Measurements from ENCODE around the gene PCSK6. TPM values are rescaled to one million over a fixed set of nuclear protein-coding genes. Genes with fewer than 3 reads are reported as not detected.

The PCSK6 gene
- total RNA-seq, 4 donors from 2014 or later = 4.0 to 28.6 (median 17.5) TPM

DNA sequence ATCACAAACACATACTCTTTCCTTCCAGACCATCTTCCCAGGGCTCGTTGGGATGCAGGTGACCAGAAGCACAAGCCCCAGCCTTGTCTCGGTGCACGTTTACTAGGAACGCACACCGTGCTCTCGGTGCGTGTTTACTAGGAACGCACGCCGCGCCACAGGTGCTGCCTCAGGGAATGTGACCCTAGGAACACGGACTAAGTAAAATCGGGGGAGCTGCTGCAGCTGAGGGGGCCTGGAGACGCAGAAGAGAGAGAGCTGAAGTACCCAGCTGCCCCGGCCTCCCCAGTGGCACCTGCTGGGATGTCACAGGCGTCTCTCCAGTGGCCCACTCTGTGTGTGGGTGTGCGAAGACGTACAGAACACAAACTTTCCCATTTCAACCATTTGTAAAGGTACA lies 103.5 kb downstream of the PCSK6 start:
- no peaks in the 10 kb centered on the region for H3K9me3 ChIP-seq
- no peak overlapping the region for H3K27ac ChIP-seq
- 91 to 92% methylated on average over 18 of the region's 18 CpGs for WGBS, 2 donors
- intact Hi-C loops (cut with DNase I) = no loop called here
- DNase-seq = no peak
- H3K36me3 ChIP-seq = no peaks in the 10 kb centered on the region
- no peak overlapping the region for H3K4me3 ChIP-seq (replicated peaks in 1 of 3)
- H3K4me1 ChIP-seq = no peaks in the 10 kb centered on the region
- H3K27me3 ChIP-seq = no peaks in the 10 kb centered on the region
- TF ChIP-seq, protein P1, sequence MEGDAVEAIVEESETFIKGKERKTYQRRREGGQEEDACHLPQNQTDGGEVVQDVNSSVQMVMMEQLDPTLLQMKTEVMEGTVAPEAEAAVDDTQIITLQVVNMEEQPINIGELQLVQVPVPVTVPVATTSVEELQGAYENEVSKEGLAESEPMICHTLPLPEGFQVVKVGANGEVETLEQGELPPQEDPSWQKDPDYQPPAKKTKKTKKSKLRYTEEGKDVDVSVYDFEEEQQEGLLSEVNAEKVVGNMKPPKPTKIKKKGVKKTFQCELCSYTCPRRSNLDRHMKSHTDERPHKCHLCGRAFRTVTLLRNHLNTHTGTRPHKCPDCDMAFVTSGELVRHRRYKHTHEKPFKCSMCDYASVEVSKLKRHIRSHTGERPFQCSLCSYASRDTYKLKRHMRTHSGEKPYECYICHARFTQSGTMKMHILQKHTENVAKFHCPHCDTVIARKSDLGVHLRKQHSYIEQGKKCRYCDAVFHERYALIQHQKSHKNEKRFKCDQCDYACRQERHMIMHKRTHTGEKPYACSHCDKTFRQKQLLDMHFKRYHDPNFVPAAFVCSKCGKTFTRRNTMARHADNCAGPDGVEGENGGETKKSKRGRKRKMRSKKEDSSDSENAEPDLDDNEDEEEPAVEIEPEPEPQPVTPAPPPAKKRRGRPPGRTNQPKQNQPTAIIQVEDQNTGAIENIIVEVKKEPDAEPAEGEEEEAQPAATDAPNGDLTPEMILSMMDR (IDR thresholded peaks at IDR 0.05) = no peak
- no peak for TF ChIP-seq POLR2A (IDR thresholded peaks at IDR 0.05)

DNA sequence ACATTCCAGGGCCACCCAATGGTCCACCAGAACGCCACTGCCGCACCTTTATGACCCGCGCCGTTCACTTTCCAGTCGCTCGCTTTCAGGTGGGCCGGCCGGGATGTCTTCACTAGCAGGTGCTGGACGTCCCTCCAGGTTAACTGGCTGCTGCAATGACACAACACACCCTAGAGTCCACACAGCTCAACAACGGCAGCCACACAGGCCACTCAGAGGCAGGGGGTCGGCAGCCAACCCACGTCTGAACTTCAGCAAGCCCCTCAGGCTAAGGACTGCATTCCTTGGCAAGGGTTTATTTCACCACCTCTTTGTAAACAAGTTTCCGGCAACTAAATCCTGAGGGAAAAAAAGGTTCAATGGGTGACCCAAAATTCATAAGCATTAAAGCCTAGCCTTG lies 105.2 kb downstream of the PCSK6 start:
- intact Hi-C loops (cut with DNase I) = no loop called here

DNA sequence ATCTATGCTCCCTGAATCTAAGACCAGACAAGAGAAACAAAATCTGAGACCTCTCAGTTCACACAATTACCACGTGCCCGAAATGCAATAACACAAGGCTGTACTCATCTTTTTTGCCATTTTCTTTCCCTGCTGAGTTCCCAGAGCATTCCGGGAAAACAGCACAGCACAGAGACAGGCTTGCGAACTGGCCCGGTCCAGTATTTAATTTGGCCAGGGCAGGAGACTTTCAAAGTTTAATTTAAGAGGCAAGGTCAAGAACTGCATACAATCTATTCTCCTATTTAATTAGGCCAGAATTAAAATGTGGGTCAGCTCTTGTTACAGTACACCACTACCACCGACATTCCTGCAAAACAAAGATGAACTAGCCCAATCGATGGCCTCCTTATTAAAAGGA lies 107.0 kb downstream of the PCSK6 start:
- TF ChIP-seq, protein P1 (IDR thresholded peaks at IDR 0.05) = no peak
- TF ChIP-seq POLR2A (IDR thresholded peaks at IDR 0.05) = no peak
- intact Hi-C loops (cut with DNase I) = no loop called here
- H3K9me3 ChIP-seq = no peaks in the 10 kb centered on the region

More for the DNA sequence above, 105.2 kb downstream of the PCSK6 start:
- TF ChIP-seq POLR2A (IDR thresholded peaks at IDR 0.05) = no peak
- TF ChIP-seq, protein P1 (IDR thresholded peaks at IDR 0.05) = no peak
- Histone ChIP-seq H3K27ac (no peak overlapping the region), H3K27me3 (no peaks in the 10 kb centered on the region), H3K4me1 (no peaks in the 10 kb centered on the region), H3K36me3 (no peaks in the 10 kb centered on the region), H3K4me3 (replicated peaks in 1 of 3) (no peak overlapping the region), H3K9me3 (no peaks in the 10 kb centered on the region)
- 77% methylated on average over 14 of the region's 14 CpGs for WGBS, 2 donors
- no peak for DNase-seq

DNA sequence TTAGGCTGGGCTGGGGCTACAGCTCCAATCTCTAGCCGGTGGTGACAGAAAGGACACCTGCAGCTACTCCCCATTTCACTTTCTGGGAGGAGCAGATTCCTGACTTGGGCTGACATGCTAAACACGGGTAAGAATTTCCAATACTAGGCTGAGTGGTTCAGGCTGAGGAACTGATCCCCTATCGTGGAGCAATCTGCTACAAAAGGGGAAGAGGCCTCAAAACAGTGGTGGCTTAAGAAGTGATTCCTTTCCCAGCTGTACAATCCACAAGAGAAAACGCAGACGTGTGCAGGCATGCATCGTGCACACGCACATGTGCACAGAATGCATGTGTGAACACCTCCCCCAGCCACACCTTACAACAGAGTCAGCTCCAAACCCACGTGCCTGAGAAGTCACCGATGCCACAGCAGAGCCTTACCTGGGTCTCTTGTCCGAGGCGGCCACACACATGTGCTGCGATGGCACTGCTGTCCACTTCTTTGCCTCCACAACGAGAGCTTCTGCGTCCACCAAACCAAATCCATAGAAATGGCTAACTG lies 107.8 kb downstream of the PCSK6 start:
- DNase-seq = no peak
- Histone ChIP-seq H3K9me3 (no peaks in the 10 kb centered on the region), H3K36me3 (no peaks in the 10 kb centered on the region), H3K27me3 (no peaks in the 10 kb centered on the region), H3K4me1 (no peaks in the 10 kb centered on the region), H3K27ac (no peak overlapping the region), H3K4me3 (replicated peaks in 1 of 3) (no peak overlapping the region)
- WGBS, 2 donors = 76 to 80% methylated on average over 11 to 14 of the region's 14 CpGs
- TF ChIP-seq, protein P1 (IDR thresholded peaks at IDR 0.05) = no peak
- no peak for TF ChIP-seq POLR2A (IDR thresholded peaks at IDR 0.05)
- intact Hi-C loops (cut with DNase I) = no loop called here

More for the DNA sequence above, 107.0 kb downstream of the PCSK6 start:
- H3K27ac ChIP-seq = no peak overlapping the region
- WGBS, 2 donors = 74 to 78% methylated on average over 7 of the region's 7 CpGs
- no peak overlapping the region for H3K4me3 ChIP-seq (replicated peaks in 1 of 3)
- no peak for DNase-seq
- no peaks in the 10 kb centered on the region for H3K4me1 ChIP-seq
- H3K36me3 ChIP-seq = no peaks in the 10 kb centered on the region
- H3K27me3 ChIP-seq = no peaks in the 10 kb centered on the region

DNA sequence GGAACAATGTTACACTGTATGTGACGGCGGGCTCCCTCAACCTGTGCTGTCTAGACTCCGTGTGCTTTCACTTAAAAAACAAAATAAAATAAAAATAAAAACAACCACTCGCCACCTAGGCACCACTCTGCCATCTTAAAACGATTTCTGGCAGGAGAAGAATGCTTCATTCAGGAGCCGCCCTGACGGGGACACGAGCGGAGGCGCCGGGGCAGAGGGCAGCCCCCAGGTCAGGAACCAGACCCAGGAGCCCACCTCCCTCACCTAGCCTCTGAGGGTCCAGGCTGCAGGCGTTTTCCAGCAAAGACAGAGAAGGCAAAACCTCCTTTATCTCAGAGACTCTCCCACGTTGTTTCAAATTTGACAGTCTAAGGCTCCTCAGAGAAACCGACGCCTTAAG lies 109.4 kb downstream of the PCSK6 start:
- H3K9me3 ChIP-seq = no peaks in the 10 kb centered on the region
- H3K4me3 ChIP-seq (replicated peaks in 1 of 3) = no peak overlapping the region
- TF ChIP-seq POLR2A (IDR thresholded peaks at IDR 0.05) = no peak
- TF ChIP-seq, protein P1 (IDR thresholded peaks at IDR 0.05) = no peak
- intact Hi-C loops (cut with DNase I) = no loop called here
- H3K4me1 ChIP-seq = no peaks in the 10 kb centered on the region
- H3K27me3 ChIP-seq = no peaks in the 10 kb centered on the region
- DNase-seq = no peak
- no peaks in the 10 kb centered on the region for H3K36me3 ChIP-seq
- WGBS, 2 donors = 84 to 87% methylated on average over 15 of the region's 15 CpGs
- no peak overlapping the region for H3K27ac ChIP-seq
